Dendritic cell treated with granulocyte-macrophage colony-stimulating factor and Interleukin-4, amounts not matched to agents 40 ng/mL and 50 ng/mL, for 4 days (primary cell): ENCODE measurements around the gene ENGASE.

Source experiments
- H3K27ac Mint-ChIP-seq: one replicate; pipeline ENCODE4 v1.8.0; 2022; ENCODE audit warnings: mild to moderate bottlenecking, mixed read lengths
- H3K27me3 Mint-ChIP-seq: one replicate; pipeline ENCODE4 v1.8.0; 2022; ENCODE audit warnings: mild to moderate bottlenecking, mixed read lengths
- H3K36me3 Mint-ChIP-seq: one replicate; pipeline ENCODE4 v1.8.0; 2022; ENCODE audit warnings: low read depth, mixed read lengths
- H3K4me1 Mint-ChIP-seq: one replicate; pipeline ENCODE4 v1.8.0; 2022; ENCODE audit warnings: low read depth, mixed read lengths
- H3K4me3 Mint-ChIP-seq: one replicate; pipeline ENCODE4 v1.8.0; 2022; ENCODE audit warnings: mild to moderate bottlenecking, moderate library complexity, mixed read lengths
- H3K9me3 Mint-ChIP-seq: one replicate; pipeline ENCODE4 v1.8.0; 2022; ENCODE audit warnings: mixed read lengths
- intact Hi-C: fragments of 100-400 bp; cut with micrococcal nuclease; formaldehyde crosslinking; loops from one replicate; pipeline ENCODE4 v1.15.0; 2022

The ENGASE gene

DNA sequence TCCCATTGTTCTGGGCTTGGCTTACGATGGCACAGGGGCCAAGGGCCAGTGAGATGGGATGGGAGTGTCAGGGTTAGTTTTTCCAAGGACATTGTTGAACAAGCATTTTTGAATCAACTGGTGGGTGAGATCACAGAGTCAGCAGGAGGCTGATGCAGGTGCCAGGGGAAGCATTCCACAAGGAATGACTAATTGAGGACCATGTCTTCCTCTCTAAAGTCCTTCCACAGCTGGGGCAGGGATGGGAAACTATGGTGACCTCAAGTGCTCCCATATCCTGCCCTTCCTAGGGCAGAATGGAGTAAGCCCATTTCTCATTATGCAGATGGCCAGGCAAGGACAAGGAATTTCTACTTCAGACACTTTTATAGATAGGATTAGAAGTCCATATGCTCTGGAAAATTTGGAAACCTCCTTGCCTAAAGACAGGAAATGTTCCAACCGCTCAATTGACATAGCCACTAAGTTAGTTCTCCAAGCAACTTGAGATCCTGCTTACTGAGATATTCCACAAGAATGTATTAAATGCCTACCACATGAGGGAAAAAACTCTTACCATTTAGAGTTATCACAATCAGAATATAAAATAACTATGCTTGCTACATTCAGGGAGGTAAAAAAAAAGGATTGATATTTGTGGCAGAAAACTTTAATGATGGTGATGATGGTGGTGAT lies 21.2 kb upstream of the ENGASE start:
- Mint-ChIP-seq H3K4me3 (no peak overlapping the region), H3K4me1 (peaks cover 10% of the 10 kb centered on the region), H3K27ac (no peak overlapping the region), H3K27me3 (peaks cover 16% of the 10 kb centered on the region), H3K36me3 (no peaks in the 10 kb centered on the region), H3K9me3 (peaks cover 16% of the 10 kb centered on the region)
- intact Hi-C loops: no loop called here

DNA sequence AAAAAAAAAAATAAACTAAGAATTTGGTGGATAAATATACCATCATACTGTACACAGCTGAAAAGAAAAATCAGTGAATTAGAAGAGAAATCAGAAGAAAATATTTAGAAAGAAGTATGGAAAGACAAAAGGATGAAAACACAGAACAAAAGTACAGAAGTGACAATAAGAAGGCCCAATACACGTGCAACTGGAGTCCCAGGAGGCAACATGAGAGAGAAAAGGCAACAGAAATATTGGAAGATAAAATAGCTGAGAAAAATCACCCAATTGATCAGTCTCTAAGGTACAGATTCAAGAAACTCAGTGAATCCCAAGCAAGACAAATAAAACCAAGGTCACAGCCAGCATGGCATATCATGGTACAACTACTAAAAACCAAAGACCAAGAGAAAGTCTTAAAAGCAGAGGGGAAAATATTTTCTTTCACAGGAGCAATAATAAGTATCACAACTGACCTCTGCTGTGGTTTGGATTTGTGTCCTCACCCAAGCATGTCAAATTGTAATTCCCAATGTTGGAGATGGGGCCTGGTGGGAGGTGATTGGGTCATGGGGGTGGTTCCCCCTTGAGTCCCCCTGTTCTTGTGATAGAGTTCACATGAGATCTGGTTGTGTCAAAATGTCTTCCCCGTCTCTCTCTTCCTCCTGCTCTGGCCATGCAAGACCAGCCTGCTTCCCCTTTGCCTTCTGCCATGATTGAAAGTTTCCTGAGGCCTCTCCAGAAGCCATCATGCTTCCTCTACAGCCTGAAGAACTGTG lies 20.2 kb upstream of the ENGASE start:
- no peak overlapping the region for H3K27ac Mint-ChIP-seq
- H3K4me3 Mint-ChIP-seq: no peak overlapping the region

DNA sequence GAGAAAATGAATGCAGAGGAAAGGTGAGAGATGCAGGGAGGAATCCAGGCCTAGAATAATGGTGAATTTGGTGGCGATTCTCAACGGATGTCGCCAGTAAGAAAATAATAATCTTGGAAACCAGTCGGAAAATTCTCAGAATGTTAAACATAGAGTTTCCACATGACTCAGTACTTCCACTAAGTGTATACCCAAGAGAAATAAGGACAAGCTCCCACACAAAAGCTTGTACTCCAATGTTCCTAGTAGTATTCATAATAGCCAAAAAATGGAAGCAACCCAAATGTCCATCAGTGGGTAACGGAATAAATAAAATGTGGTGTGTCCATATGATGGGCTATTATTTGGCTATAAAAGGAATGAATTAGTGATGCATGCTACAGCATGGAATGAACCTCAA lies 19.4 kb upstream of the ENGASE start:
- Mint-ChIP-seq H3K4me1 (peaks cover 16% of the 10 kb centered on the region), H3K9me3 (peaks cover 16% of the 10 kb centered on the region), H3K27ac (no peak overlapping the region), H3K36me3 (no peaks in the 10 kb centered on the region), H3K27me3 (peaks cover 9% of the 10 kb centered on the region), H3K4me3 (no peak overlapping the region)
- intact Hi-C loops: no loop called here

More for the DNA sequence above, 20.2 kb upstream of the ENGASE start:
- H3K27me3 Mint-ChIP-seq: peaks cover 12% of the 10 kb centered on the region
- H3K9me3 Mint-ChIP-seq: peaks cover 16% of the 10 kb centered on the region
- H3K4me1 Mint-ChIP-seq: peaks cover 16% of the 10 kb centered on the region
- intact Hi-C loops: no loop called here
- no peaks in the 10 kb centered on the region for H3K36me3 Mint-ChIP-seq

DNA sequence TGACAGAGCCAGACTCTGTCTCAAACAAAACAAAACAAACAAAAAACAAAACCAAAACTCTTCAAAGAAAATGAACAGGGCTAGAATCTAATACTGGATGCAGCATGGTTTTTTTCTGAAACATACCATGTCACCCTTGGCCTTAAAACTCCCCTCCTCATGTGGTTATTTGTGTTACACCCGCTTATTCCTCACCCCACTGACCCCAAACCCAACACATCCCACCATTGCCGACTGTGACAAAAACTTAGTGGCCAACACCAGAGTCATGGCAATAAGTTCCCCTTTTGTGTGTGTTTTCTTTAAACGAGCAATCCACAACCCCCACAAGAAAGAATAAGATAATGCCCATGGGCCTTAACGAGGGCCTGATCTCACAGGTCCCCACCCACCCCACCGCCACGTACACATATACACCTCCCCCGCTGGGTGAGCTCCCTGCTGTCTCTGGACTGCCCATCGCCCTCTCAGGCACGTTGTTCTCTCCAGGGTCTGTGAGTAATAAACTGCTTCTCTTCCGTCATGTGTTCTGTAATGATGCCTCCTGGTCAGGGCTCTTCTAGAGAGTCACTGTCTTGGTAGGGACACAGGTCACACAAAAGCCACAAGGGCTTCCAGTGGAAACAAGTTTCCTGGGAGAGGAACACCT lies 16.8 kb upstream of the ENGASE start:
- H3K9me3 Mint-ChIP-seq: peaks cover 16% of the 10 kb centered on the region
- intact Hi-C loops: no loop called here
- H3K27ac Mint-ChIP-seq: peak overlapping the region; percentile 24
- H3K4me3 Mint-ChIP-seq: no peak overlapping the region
- H3K36me3 Mint-ChIP-seq: no peaks in the 10 kb centered on the region
- peaks cover 16% of the 10 kb centered on the region for H3K4me1 Mint-ChIP-seq
- H3K27me3 Mint-ChIP-seq: peaks cover 4% of the 10 kb centered on the region

DNA sequence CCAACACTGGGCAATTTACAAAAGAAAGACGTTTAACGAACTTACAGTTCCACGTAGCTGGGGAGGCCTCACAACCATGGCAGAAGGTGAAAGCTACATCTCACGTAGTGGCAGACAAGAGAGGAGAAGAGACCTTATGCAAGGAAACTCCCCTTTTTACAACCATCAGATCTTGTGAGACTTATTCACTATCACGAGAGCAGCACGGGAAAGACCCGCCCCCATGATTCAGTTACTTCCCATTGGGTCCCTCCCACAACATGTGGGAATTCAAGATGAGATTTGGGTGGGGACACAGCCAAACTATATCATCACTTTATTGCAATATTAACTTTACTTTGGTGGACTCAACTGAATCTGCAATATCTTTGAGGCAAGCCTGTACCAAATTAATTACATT lies 11.9 kb upstream of the ENGASE start:
- H3K4me1 Mint-ChIP-seq: peaks cover 19% of the 10 kb centered on the region
- H3K9me3 Mint-ChIP-seq: no peaks in the 10 kb centered on the region
- no peaks in the 10 kb centered on the region for H3K36me3 Mint-ChIP-seq
- H3K4me3 Mint-ChIP-seq: no peak overlapping the region
- peaks cover 6% of the 10 kb centered on the region for H3K27me3 Mint-ChIP-seq
- intact Hi-C loops: no loop called here
- no peak overlapping the region for H3K27ac Mint-ChIP-seq

DNA sequence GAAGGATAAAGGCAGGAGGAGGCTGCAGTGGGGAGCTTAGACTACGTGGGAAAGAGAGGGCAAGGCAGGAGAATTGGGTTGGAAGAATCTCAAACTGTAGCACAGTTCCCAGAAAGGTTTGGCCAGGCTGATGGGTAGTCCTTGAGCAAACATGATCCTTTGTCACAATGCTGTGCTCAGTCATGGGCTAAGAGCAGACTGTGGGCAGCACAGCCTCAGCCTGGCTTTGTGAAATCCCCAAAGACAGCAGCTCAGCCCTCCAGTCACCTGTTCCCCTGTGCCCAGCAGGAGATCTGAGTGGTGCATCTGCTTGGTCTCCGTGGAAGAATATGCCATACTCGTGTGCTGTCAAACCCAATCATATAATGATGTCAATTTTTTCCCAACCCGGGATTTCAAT lies 10.6 kb upstream of the ENGASE start:
- no peaks in the 10 kb centered on the region for H3K9me3 Mint-ChIP-seq
- intact Hi-C loops: no loop called here
- peaks cover 6% of the 10 kb centered on the region for H3K27me3 Mint-ChIP-seq
- no peak overlapping the region for H3K4me3 Mint-ChIP-seq
- H3K36me3 Mint-ChIP-seq: no peaks in the 10 kb centered on the region
- peaks cover 5% of the 10 kb centered on the region for H3K4me1 Mint-ChIP-seq
- H3K27ac Mint-ChIP-seq: no peak overlapping the region

DNA sequence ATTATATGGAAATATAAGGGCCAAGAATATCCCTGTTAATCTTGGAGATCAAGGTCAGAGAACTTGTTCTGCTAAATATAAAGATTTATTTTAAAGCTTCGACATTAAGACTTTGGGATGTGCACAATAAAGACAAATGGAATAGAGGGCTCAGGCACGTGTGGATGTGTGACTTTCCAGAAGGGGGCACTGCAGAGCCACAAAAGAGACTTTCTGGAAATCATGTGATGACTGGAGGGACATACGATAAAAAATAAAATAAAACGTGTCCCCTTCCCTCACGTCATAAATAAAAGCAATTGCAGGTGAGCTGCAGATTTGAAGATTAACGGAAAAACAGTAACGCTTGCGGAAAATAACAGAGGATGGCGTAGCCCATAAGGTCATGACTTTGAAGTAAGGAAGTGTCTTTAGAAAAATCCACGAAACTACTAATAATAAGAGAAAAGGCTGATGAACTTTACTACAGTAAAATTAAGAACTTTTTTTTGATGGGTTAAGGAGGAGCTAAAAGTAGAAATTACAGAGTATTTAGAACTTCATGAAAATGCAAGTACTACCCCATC lies 9.4 kb upstream of the ENGASE start:
- Mint-ChIP-seq H3K4me1 (peaks cover 5% of the 10 kb centered on the region), H3K9me3 (no peaks in the 10 kb centered on the region), H3K36me3 (no peaks in the 10 kb centered on the region), H3K27me3 (peaks cover 6% of the 10 kb centered on the region), H3K4me3 (no peak overlapping the region), H3K27ac (no peak overlapping the region)
- intact Hi-C loops: loop anchor here (1.0 to 5.0 kb wide), 2 partner anchors 17 to 327 kb away; no protein-coding TSS in a partner anchor

DNA sequence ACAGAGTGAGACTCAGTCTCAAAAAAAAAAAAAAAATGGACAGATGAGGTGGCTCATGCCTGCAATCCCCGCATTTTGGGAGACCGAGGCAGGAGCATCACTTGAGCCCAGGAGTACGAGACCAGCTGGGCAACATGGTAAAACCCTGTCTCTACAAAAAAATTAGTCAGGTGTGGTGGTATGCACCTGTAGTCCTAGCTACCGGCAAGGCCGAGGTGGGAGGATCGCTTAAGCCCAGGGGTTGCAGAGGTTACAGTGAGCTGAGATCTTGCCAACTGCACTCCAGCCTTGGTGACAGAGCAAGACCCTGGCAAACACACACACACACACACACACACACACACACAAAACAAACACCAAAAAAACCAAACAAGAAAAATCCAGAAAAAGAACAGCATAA lies 7.7 kb upstream of the ENGASE start:
- H3K27me3 Mint-ChIP-seq: peaks cover 8% of the 10 kb centered on the region
- H3K36me3 Mint-ChIP-seq: no peaks in the 10 kb centered on the region
- intact Hi-C loops: loop anchor here (5.0 kb wide), 1 partner anchor 325 kb away; no protein-coding TSS in a partner anchor
- H3K4me1 Mint-ChIP-seq: peaks cover 5% of the 10 kb centered on the region
- H3K4me3 Mint-ChIP-seq: no peak overlapping the region
- no peaks in the 10 kb centered on the region for H3K9me3 Mint-ChIP-seq
- no peak overlapping the region for H3K27ac Mint-ChIP-seq

DNA sequence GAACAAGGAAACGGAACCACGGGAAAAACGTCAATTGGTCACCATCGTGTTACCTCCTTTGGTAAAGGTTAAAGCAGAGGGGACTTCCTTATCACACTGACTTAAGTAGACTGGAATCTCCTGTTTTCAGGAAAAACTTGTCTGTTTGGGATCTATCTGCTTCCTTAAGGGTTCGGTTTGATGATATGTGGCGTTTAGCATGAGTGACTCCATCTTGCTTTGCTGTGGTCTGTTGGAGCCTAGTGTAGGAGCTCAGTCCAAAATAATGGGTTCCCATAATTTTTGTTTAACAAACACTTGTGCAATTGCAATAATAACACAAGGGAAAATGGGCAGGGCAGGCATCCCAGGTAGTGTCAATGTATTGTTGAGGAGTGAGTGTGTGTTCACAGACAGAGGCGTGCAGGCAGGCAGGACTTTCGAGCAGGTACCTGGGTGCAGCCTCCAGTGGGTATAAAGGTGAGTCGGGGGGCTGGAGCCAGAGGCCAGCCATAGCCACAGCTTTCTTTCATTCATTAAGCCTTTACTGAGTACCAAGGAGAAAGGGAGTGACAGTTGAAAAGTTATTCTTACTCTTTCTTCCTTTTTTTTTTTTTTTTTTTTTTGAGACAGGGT lies 4.3 kb upstream of the ENGASE start:
- H3K4me3 Mint-ChIP-seq: no peak overlapping the region

DNA sequence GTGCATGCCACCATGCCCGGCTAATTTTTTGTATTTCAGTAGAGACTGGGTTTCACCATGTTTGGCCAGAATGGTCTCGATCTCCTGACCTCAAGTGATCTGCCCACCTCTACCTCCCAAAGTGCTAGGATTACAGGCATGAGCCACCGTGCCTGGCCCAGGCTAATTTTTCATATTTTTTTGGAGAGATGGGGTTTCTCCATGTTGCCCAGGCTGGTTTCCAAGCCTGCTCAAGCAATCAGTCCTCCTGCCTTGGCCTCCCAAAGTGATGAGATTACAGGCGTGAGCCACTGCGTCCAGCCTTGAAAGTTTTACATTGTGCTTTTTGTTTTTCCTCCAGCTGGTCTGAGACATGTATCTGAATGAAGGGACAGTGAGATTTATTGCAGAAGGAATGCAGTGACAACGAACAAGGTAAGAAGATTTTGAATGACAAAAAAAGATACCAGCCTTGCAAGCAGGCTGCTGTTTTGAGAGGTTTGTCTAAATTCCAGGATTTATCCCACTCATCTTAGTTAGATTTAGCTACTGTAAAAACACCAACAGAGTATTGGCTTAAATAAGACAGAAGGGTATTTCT lies 3.4 kb upstream of the ENGASE start:
- Mint-ChIP-seq H3K27ac (no peak overlapping the region), H3K36me3 (peaks cover 12% of the 10 kb centered on the region), H3K27me3 (peaks cover 2% of the 10 kb centered on the region), H3K4me3 (no peak overlapping the region), H3K9me3 (no peaks in the 10 kb centered on the region), H3K4me1 (peaks cover 23% of the 10 kb centered on the region)
- intact Hi-C loops: no loop called here

More for the DNA sequence above, 4.3 kb upstream of the ENGASE start:
- H3K36me3 Mint-ChIP-seq: peaks cover 6% of the 10 kb centered on the region
- H3K27me3 Mint-ChIP-seq: peaks cover 2% of the 10 kb centered on the region
- H3K4me1 Mint-ChIP-seq: peaks cover 15% of the 10 kb centered on the region
- intact Hi-C loops: no loop called here
- H3K27ac Mint-ChIP-seq: no peak overlapping the region
- no peaks in the 10 kb centered on the region for H3K9me3 Mint-ChIP-seq

DNA sequence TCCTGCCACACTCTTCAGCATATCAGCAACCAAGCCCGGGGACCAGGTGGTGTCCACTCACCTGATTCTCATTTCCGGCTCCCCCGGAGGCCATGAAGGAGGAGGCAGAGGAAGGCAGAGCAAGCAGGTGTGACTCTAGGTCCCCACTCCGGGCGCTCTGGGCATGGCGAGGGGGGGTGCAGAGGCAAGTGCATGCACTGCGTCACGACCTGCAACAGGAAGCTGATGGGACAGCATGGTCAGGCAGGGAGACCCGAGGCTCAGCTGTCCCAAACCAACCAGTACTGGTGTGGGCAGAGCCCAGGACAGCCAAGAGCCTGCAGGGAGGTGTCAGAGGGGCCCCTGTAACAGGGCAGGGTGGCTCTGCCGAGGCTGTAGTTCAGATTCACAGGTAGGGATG lies 2.1 kb upstream of the ENGASE start:
- intact Hi-C loops: no loop called here
- no peaks in the 10 kb centered on the region for H3K9me3 Mint-ChIP-seq
- H3K27me3 Mint-ChIP-seq: peaks cover 2% of the 10 kb centered on the region
- peaks cover 29% of the 10 kb centered on the region for H3K4me1 Mint-ChIP-seq
- no peak overlapping the region for H3K4me3 Mint-ChIP-seq
- H3K36me3 Mint-ChIP-seq: peaks cover 15% of the 10 kb centered on the region
- H3K27ac Mint-ChIP-seq: no peak overlapping the region

DNA sequence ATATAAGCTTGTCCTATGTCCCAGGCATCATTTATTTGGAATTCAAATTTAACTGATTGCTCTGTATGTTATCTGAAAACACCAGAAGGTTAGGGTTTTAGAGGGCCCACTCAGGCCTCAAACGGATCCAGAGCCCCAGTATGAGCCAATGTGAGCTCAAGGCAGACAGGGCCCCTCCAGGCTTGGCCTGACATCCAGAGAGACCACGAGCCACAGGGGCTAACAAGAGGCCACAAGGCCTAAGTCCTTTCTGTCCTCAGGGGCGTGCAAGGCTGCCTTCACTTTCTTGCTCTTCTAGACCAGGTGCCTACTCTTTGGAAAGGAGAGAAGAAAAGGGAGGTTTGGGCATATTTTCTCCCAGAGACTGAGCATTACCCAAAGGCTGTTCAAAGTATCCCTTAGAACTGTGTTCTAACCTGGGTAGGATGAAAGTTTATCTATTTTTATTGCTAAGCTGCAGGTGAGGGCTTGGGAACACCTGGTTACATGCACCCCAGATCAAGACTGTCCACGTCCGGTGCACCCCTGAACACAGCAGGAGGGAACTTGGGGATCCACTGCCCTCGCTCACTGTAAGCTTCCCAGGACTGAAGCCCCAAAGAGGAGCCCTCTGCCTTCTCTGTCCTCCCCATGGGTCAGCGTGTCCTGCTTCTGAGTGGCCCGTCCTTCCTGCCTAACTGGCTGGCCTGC lies 1.5 kb upstream of the ENGASE start:
- Mint-ChIP-seq H3K27ac (peak overlapping the region; percentile 92), H3K4me1 (peaks cover 29% of the 10 kb centered on the region), H3K36me3 (peaks cover 21% of the 10 kb centered on the region), H3K9me3 (no peaks in the 10 kb centered on the region), H3K27me3 (peaks cover 2% of the 10 kb centered on the region), H3K4me3 (no peak overlapping the region)
- intact Hi-C loops: no loop called here

DNA sequence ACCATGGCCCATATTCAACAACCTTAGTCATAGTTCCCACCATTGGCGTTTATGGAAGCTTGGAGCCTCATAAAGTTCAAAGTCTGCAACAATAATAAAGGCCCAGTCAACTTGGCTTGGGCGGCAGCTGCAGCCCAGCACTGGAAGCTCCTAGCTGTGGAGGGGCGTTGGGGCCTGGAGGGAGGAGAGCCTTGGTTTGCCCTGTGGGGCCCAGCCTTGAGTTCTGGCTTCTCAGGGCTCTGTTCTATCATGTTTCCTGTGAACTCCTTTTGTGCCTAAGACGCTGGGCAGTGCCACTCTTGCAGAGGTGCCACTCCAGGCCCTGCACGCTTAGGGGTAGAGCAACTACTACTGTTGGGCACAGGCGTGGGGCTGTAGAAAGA lies 927 bp upstream of the ENGASE start:
- Mint-ChIP-seq H3K9me3 (no peaks in the 10 kb centered on the region), H3K36me3 (peaks cover 26% of the 10 kb centered on the region), H3K27ac (peak overlapping the region; percentile 92), H3K4me1 (peaks cover 29% of the 10 kb centered on the region), H3K27me3 (peaks cover 2% of the 10 kb centered on the region), H3K4me3 (no peak overlapping the region)
- intact Hi-C loops: no loop called here
